Measurements from ENCODE around the gene BOD1.
"Not testable (repeated sequence)": the region's sequence is repeated elsewhere in the genome, so short reads cannot be mapped to it uniquely, and the experiment has no call there.

BOD1 gene

DNA sequence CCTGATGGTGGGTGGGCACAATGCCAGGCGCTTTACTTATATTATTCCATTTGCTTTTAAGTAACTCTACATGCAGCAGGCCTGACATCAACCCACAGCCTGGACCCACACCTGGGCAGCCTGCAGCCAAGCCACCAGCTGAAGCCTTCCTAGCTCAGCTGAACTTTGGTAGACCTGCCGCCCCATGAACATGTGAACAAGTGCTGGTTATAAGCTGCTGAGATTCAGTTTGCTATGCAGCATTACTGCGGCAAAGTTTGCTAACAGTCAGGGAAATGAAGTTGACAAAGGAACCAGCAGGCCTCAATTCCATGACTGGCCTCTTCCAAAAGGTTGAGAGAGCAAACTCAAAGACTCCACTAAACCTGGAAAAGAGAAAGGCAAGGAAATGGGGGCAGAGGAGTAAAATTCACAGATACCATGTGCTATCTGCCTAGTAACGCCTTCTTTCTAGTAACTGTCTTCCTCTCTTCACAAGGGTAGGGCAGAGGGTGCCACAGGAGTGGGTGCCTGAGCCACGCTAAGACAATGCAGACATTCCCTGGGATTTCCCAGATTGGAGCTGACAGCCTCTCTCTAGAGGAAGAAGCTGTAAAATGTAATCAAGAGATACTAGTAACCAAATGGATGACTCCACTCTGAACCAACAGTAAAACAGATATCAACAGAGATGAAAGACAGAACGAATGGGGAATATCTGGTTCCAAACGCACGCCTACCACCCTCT, 2.9 kb downstream of the BOD1 start:
- no peak for DNase-seq

- DNase-seq: no peak
Measured at GRCh38 chr5:173612948-173613347, 3.5 kb downstream of the BOD1 start.

DNA sequence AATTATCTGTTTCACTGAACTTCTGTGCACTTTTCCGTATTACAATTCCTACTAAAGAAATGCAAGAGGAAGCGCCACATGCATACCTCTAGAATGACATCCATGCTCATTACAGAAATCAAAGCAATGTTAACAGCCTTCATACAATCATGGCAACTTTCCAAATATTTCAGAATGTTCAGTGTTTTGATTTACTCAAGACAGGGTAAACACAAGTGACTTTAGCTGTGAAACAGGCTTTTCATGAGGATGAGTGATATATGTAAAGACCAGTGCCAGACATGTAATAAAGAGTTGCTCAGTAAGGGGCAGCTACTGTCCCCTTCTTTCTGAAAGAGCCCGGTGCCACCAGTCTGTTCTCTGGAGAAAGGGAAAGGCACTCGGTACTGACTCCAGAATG, 4.7 kb downstream of the BOD1 start:
- no peak for DNase-seq

DNA sequence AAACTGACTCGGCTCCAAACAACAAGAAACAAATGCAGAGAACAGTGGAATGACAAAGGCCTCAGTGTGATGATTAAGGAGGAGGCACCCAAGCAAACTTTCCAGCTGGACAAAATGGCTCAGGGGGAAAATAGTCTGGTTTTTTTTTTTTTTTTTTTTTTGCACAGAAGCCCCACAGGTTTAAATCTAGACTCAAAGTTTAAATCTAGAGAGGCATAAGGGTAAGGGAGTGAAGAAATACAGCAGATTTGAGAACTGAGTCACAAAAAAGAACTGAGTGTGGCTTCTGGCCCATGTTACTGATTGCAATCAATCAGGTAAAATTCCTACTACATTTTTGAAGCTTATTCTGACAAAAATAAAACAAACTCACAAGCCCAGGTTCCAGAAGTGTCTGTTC, 12.3 kb downstream of the BOD1 start:
- DNase-seq: no peak

- no peak for DNase-seq
Measured at GRCh38 chr5:173602423-173602822, 14.0 kb downstream of the BOD1 start.

GRCh38 chr5:173598686-173599085, 17.8 kb downstream of the BOD1 start:
- no peak for DNase-seq

DNA sequence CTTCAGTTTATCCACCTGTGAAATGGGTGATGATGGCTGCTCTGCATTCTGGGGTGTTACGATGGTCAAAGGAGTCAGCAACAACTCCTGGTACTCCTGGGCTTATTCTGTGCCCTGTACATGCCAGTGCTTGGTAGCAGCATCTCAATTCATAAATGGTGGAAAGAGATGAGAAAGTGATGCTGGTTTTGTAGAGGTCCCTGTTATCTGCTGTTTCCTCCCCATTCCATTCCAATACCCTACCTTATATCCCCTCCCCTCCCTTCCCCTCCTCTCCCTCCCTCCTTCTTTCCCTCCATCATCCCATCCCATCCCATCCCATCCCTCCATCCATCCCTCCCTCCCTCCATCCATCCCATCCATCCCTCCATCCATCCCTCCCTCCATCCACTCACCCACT, 19.1 kb downstream of the BOD1 start:
- DNase-seq: no peak

GRCh38 chr5:173595841-173596240, 20.6 kb downstream of the BOD1 start:
- no peak for DNase-seq

DNA sequence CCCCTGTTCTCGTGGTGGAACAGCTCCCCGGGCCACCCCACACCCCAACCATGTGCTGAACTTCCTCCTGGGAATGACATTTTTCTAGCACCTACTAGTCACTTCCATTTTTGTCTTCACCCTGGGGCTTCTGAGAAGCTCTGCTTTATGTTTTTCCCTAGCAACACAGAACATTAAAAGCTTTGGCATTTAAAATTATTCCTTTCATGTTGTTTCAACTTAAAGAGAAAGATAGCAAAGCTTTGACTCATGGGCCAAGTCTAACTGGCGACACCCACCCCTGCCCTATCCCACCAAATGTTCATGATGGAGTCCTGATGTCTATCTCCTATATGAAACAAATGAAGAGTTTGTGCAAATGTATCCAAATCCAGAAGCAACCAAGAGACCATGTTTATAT, 22.4 kb downstream of the BOD1 start:
- no peak for DNase-seq

- no peak for DNase-seq
Measured at GRCh38 chr5:173592050-173592669, 24.3 kb downstream of the BOD1 start.

- DNase-seq: no peak
Measured at GRCh38 chr5:173591056-173591514, 25.4 kb downstream of the BOD1 start.

GRCh38 chr5:173590436-173591055, 25.9 kb downstream of the BOD1 start:
- no peak for DNase-seq

DNA sequence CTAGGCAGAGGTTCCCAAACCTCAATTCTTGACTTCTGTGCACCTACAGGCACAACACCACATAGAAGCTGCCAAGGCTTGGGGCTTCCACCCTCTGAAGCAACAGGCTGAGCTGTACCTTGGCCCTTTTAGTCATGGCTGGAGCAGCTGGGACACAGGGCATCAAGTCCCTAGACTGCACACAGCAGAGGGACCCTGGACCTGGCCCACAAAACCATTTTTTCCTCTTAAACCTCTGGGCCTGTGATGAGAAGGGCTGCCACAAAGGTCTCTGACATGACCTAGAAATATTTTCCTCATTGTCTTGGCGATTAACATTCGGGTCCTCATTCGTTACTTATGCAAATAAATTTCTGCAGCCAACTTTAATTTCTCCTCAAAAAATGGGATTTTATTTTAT, 30.3 kb downstream of the BOD1 start:
- DNase-seq: not testable (repeated sequence)

- no peak for DNase-seq
Measured at GRCh38 chr5:173583346-173583745, 33.1 kb downstream of the BOD1 start.

DNA sequence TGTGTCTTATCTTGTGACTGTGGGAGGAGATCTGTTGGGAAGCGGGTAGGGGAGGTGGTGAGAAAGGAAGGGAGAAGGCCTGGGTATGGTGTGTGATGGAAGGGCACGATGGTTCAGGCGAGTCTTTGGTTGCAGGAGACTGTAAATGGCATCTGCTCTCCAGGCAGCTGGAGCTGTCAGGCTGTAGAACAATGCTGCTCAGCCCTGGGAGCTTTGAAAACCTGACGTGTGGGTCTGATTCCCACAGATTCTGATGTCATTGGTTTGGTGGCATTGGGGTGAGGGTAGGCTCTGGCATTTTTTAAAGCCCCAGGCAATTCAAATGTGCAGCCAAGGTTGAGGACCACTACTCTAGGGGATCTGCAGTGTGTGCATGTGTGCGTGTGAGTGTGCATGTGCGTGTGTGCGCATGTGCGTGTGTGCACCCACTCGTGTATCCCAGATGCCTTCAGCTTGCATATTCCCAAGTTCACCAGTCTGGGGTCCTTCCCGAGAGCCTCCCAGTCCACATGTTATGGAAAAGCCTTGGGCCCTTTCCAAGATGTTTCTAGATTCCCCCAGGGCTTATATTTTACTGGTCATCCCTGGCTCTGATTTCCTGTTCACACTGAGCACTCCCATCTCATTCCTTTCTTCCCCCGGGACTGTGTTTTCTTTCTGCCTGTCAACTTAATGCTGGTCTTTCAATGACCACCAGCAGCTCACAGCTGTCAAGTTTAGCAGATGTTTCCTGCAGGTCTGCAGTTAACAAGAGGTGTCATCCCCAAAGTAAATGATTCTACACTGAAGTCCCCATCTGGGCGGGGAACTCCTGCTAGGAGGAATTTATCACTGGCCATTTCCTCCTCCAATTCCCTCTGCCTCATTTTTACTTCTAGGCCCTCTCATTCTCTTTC, 34.0 kb downstream of the BOD1 start:
- DNase-seq: no peak

GRCh38 chr5:173581408-173582215, 34.8 kb downstream of the BOD1 start:
- no peak for DNase-seq

DNA sequence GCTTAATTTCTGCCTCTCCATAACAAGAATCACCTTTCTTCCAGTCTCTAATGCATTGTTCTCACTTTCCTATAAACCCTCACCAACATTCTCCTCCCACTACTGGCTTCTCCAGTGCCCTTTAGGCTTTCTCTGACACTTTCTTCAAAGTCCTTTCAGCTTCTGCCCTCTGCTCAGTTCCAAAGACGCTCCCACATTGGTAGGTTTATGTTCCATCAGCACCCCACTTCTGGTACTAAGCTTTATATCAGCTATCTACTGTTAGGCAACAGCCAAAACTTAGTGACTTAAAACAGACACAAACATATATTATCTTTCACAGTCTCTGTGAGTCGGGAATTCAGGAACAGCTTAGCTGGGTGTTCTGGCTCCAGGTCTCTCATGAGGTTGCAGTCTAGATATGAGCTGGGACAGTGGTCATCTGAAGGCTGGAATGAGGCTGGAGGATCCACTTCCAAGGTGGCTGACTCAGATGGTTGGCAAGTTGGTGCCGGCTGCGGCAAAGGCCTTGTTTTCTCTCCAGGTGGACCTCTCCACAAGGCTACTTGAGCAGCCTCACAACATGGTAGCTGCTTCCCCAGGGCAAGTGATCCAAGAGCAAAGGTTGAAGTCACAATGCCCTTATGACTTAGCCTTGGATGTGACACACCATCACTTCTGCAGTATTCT, 37.4 kb downstream of the BOD1 start:
- no peak for DNase-seq

- DNase-seq: no peak
Measured at GRCh38 chr5:173577817-173578216, 38.6 kb downstream of the BOD1 start.

- no peak for DNase-seq
Measured at GRCh38 chr5:173577166-173577565, 39.3 kb downstream of the BOD1 start.

DNA sequence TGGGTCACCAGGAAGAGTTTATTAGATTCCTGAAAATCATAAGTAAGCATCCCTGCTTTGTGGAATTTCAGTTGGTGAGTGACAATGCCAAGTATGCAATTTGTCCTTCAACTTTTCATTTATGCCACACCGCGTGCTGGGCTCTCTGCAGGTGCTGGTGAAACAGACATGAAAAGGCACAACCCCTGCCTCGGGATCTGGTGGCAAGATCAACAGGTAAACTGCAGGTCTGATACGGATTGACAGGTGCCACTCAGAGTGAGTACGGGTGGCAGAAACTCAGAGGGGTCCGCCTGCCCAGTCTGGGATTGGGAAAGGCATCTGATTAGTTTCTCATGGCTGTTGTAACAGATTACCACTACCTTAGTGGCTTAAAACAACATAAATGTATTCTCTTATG, 40.5 kb downstream of the BOD1 start:
- DNase-seq: no peak

DNA sequence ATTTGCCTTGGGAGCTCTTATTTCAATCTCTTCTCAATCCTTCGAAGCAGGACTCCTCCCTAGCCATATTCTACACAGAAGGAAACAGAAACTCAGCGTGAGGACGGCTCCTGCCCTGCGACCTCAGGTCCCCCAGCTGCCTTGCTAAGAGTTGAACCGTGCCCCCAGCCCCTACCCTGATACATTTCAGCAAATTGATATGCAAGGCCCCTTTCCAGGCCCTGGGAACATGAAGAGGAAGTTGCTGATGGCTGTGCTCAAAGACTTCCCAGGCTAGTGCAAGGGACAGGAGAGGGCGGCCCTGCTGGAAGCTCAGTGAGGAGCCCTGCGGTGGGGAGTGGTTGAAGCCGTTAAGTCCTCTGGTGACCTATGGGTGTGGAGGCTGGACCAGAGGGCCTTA, 41.5 kb downstream of the BOD1 start:
- DNase-seq: no peak
